ENCODE results near the gene SHLD2. TPM values are rescaled to one million over a fixed set of nuclear protein-coding genes. Genes with fewer than 3 reads are reported as not detected.
"Not testable (repeated sequence)": the region's sequence is repeated elsewhere in the genome, so short reads cannot be mapped to it uniquely, and the experiment has no call there.

The SHLD2 gene
- total RNA-seq, 2 experiments from 2014 or later = 16.7 to 17.6 TPM

DNA sequence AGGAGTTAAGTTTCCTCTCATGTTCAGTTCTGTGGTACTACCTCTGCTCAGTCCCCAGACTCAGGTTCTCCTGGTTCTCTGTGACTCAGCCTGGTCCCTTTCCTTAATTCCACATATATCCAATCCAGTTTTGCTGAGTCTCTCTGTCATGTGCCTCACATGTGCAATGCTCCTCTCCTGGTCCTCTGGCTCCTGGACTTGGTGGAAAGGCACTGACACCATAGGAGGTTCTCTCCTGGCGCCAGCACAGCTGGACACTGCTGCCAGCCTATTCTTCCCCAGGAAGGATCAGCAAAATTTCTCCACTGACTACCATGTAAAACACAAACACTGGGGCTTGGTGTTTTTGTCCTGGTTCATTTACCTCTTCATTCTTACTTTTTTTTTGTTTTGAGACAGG, 28.1 kb upstream of the SHLD2 start:
- CTCF ChIA-PET = no interaction called here
- no peaks in the 10 kb centered on the region for H3K27me3 Mint-ChIP-seq (ENCODE audit: low read depth)
- H3K4me1 Mint-ChIP-seq (ENCODE audit: low read depth) = no peaks in the 10 kb centered on the region
- no peaks in the 10 kb centered on the region for H3K9me3 Mint-ChIP-seq
- peaks cover 45% of the 10 kb centered on the region for H3K36me3 Mint-ChIP-seq (ENCODE audit: low read depth)
- intact Hi-C loops (cut with micrococcal nuclease) = no loop called here
- no peak overlapping the region for H3K27ac Mint-ChIP-seq
- DNase-seq = no peak
- H3K4me3 Mint-ChIP-seq = no peak overlapping the region

DNA sequence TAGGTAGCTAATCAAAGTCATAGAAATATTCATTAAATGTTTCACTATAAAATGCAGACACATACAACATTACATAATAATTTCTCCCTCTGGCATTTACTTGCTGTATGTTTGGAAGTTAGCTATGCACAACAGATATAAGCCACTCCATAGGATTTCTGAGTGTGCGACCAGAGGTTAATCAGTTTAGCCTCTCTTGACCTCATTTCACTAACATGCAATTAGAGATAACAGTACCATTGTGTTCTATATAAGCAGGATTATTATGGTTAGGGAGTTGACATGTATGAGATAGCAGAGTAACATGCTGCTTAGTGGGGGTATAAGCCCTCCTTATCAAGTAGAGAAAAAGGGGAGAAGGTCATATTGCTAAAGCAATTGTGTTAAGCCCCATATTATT, 26.7 kb upstream of the SHLD2 start:
- CTCF ChIA-PET = no interaction called here
- Mint-ChIP-seq H3K4me3 (no peak overlapping the region), H3K27ac (no peak overlapping the region), H3K27me3 (ENCODE audit: low read depth) (no peaks in the 10 kb centered on the region), H3K4me1 (ENCODE audit: low read depth) (no peaks in the 10 kb centered on the region), H3K36me3 (ENCODE audit: low read depth) (peaks cover 49% of the 10 kb centered on the region), H3K9me3 (no peaks in the 10 kb centered on the region)
- DNase-seq = no peak
- intact Hi-C loops (cut with micrococcal nuclease) = no loop called here

DNA sequence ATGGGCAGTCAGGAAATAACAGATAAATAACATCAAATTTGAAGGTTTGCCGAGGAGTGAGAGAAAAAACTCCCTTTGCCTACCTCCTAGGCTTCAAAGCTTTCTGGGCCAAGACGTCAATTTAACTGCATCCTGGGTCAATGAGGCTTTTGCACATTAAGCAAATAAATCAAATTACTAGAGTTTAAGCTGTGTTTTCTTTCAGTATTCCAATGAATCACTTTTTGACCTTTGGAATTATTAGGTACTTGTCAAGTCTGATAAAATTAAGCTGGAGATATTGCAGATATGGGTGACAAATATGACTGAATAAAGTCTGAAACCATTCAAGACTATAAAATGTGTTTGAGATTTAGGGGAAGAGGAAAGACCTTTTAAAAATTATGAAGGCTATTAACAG, 22.6 kb upstream of the SHLD2 start:
- no peak overlapping the region for H3K4me3 Mint-ChIP-seq
- CTCF ChIA-PET = no interaction called here
- intact Hi-C loops (cut with micrococcal nuclease) = no loop called here
- H3K9me3 Mint-ChIP-seq = no peaks in the 10 kb centered on the region
- H3K4me1 Mint-ChIP-seq (ENCODE audit: low read depth) = peaks cover 5% of the 10 kb centered on the region
- peaks cover 30% of the 10 kb centered on the region for H3K36me3 Mint-ChIP-seq (ENCODE audit: low read depth)
- no peak for DNase-seq
- no peaks in the 10 kb centered on the region for H3K27me3 Mint-ChIP-seq (ENCODE audit: low read depth)
- no peak overlapping the region for H3K27ac Mint-ChIP-seq

DNA sequence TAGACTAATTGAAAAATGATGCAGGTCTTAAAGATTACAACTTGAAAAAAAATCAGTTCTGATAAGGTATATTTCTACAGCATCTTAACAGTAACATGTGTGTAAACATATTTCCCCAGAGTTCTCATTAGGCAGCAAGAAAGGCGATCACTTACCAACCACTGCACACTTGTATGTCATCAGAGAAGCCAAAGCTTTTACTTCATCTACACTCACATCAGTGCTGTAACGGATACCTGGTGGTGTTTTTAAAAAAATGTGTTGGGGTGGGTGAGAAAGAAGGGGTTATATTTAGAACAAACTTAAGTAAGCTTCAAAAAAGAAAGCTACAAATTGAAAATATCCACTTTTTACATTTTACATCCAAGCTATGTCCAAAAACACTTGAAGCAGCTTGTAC, 18.6 kb upstream of the SHLD2 start:
- H3K9me3 Mint-ChIP-seq; CTCF ChIA-PET; H3K4me3 Mint-ChIP-seq; intact Hi-C loops (cut with micrococcal nuclease); H3K27me3 Mint-ChIP-seq (ENCODE audit: low read depth); H3K27ac Mint-ChIP-seq; DNase-seq: not testable (repeated sequence)
- Mint-ChIP-seq H3K4me1 (ENCODE audit: low read depth) (peaks cover 13% of the 10 kb centered on the region), H3K36me3 (ENCODE audit: low read depth) (peaks cover 23% of the 10 kb centered on the region)

DNA sequence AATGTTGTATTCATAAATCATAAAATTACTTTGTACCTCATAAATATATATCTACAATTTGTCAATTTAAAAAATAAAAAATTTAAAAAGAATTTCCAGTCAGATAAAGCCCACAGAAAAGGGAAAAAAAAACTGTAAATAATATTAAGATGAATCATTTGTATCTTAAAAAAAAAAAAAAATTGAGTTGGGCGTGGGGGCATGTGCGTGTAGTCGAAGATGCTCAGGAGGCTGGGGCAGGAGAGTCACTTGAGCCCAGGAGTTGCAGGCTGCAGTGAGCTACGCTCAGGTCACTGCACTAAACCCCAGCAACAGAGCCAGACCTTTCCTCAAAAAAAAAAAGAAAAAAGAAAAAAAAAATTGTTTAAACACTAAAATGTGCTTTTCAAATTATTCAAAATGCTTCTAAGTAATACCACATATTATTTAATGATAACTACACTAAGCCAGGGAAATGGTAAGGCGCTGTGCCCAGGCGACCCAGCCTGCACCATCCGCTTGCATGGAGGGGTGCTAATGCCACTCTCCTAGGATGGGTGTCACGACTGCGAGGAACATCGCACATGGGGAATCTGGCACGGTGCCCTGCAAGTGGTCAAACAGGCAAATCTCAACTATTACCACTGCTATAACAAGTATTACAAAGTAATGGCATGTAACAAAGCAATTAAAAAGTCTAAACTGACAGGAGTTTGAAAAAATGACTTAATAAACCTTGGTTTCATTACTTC, 15.7 kb upstream of the SHLD2 start:
- CTCF ChIA-PET = no interaction called here
- H3K27ac Mint-ChIP-seq = no peak overlapping the region
- no peaks in the 10 kb centered on the region for H3K27me3 Mint-ChIP-seq (ENCODE audit: low read depth)
- peaks cover 37% of the 10 kb centered on the region for H3K4me1 Mint-ChIP-seq (ENCODE audit: low read depth)
- no peaks in the 10 kb centered on the region for H3K9me3 Mint-ChIP-seq
- H3K36me3 Mint-ChIP-seq (ENCODE audit: low read depth) = peaks cover 20% of the 10 kb centered on the region
- intact Hi-C loops (cut with micrococcal nuclease) = no loop called here
- DNase-seq = no peak
- H3K4me3 Mint-ChIP-seq = no peak overlapping the region

DNA sequence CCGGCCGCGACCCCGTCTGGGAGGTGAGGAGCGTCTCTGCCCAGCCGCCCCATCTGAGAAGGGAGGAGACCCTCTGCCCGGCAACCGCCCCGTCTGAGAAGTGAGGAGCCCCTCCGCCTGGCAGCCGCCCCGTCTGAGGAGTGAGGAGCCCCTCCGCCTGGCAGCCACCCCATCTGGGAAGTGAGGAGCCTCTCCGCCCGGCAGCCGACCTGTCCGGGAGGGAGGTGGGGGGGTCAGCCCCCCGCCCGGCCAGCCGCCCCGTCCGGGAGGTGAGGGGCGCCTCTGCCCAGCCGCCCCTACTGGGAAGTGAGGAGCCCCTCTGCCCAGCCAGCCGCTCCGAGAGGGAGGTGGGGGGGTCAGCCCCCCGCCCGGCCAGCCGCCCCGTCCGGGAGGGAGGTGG, 14.4 kb upstream of the SHLD2 start:
- Mint-ChIP-seq H3K36me3 (ENCODE audit: low read depth) (peaks cover 22% of the 10 kb centered on the region), H3K4me1 (ENCODE audit: low read depth) (peaks cover 48% of the 10 kb centered on the region)
- H3K27ac Mint-ChIP-seq; CTCF ChIA-PET; H3K4me3 Mint-ChIP-seq; H3K9me3 Mint-ChIP-seq; H3K27me3 Mint-ChIP-seq (ENCODE audit: low read depth); DNase-seq: not testable (repeated sequence)
- intact Hi-C loops (cut with micrococcal nuclease) = loop anchor here (10.0 kb wide), 1 partner anchor 1824 kb away; no protein-coding TSS in a partner anchor

DNA sequence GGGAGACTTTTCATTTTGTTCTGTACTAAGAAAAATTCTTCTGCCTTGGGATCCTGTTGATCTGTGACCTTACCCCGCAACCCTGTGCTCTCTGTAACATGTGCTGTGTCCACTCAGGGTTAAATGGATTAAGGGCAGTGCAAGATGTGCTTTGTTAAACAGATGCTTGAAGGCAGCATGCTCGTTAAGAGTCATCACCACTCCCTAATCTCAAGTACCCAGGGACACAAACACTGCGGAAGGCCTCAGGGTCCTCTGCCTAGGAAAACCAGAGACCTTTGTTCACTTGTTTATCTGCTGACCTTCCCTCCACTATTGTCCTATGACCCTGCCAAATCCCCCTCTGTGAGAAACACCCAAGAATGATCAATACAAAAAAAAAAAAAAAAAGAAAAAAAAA, 13.4 kb upstream of the SHLD2 start:
- H3K9me3 Mint-ChIP-seq; H3K27ac Mint-ChIP-seq; CTCF ChIA-PET; DNase-seq; H3K27me3 Mint-ChIP-seq (ENCODE audit: low read depth); H3K4me3 Mint-ChIP-seq: not testable (repeated sequence)
- intact Hi-C loops (cut with micrococcal nuclease) = loop anchor here (10.0 kb wide), 1 partner anchor 1823 kb away; no protein-coding TSS in a partner anchor
- H3K36me3 Mint-ChIP-seq (ENCODE audit: low read depth) = peaks cover 21% of the 10 kb centered on the region
- H3K4me1 Mint-ChIP-seq (ENCODE audit: low read depth) = peaks cover 56% of the 10 kb centered on the region

DNA sequence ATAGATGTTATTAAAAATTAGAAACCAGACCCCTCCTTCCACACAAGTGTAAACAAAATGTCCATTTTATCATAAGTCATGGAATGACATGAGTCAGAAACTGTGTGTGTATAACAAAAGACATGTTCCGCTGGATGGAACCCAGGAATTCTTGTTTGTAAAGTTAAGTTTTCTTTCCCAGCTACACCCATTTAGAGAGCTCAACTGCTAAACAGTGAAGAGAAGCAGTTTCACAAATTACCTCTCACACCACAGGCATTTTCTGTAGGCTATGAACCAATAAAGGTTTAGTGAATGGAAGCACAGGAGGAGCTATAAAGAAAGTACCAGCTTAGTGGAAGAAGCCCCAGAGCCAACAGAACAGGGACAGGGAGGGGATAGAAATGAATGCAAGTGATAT, 12.8 kb upstream of the SHLD2 start:
- peaks cover 25% of the 10 kb centered on the region for H3K36me3 Mint-ChIP-seq (ENCODE audit: low read depth)
- DNase-seq; H3K27me3 Mint-ChIP-seq (ENCODE audit: low read depth); H3K4me3 Mint-ChIP-seq; H3K9me3 Mint-ChIP-seq: not testable (repeated sequence)
- CTCF ChIA-PET = interaction anchor here (0.6 kb wide), 1 partner anchor 30 kb away, joined by 4 read pairs; no protein-coding TSS in a partner anchor
- intact Hi-C loops (cut with micrococcal nuclease) = loop anchor here (10.0 kb wide), 1 partner anchor 1823 kb away; no protein-coding TSS in a partner anchor
- H3K4me1 Mint-ChIP-seq (ENCODE audit: low read depth) = peaks cover 58% of the 10 kb centered on the region
- peak overlapping the region; percentile 76 for H3K27ac Mint-ChIP-seq

DNA sequence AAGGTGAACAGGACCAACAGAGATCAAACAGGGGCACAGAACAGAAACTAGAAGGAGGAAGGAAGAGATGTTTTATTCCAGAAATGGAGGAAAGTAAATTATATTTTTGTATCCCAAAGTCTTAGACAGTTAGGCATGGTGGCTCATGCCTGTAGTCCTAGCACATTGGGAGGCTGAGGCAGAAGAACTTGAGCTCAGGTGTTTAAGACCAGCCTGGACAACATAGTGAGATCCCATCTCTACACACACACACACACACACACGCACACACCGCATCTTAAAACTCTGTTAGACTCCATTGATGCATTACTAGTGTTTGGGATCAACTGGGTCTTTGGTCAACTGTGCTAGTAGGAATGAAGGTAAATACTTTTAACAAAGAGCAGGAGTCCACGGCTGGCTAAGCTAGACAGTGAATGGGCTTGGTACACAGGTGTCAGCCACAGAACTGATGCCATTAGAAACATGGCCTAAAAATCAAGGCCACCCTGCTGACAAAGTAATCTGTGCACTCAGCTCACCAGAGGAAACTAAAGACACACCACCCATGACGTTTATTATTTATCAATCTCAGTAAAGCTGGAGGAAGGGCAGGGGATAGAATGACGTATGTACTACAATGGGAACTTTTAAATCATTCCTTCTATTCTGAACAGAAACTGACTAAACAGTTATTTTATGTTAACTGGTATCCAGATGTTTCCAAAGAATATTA, 11.3 kb upstream of the SHLD2 start:
- H3K27ac Mint-ChIP-seq = peak overlapping the region; percentile 38
- H3K9me3 Mint-ChIP-seq; H3K27me3 Mint-ChIP-seq (ENCODE audit: low read depth): not testable (repeated sequence)
- DNase-seq = peak; percentile 16
- CTCF ChIA-PET = interaction anchor here (0.7 kb wide), 1 partner anchor 47 kb away, joined by 3 read pairs; no protein-coding TSS in a partner anchor
- H3K4me1 Mint-ChIP-seq (ENCODE audit: low read depth) = peaks cover 61% of the 10 kb centered on the region
- peak overlapping the region; percentile 1 for H3K4me3 Mint-ChIP-seq
- intact Hi-C loops (cut with micrococcal nuclease) = loop anchor here (1.0 to 10.0 kb wide), 4 partner anchors 11 to 1821 kb away; partner anchors contain the start of gene GLUD1
- H3K36me3 Mint-ChIP-seq (ENCODE audit: low read depth) = peaks cover 36% of the 10 kb centered on the region

DNA sequence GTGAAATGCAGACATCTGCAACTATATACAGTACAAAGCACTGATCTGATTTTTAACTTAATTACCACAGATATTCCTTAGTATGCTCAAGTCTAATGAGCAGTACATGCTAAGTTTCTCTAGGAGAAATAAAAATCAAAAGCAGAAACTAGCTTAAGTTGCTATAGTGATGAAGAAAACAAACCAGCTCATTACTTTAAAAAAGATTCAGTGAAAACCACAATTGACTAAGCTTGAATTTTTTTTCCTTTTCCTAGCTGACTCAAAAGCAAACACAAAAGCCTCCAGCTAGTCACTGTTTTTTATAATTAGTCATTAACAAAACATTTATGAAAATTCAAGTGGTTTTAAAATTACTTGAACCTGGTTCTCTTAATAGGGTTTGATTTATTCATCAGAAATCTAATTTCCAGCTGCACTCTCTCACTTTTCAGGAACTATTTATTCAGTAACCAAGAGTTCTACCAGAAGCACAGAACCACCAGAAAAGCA, 10.7 kb upstream of the SHLD2 start:
- intact Hi-C loops (cut with micrococcal nuclease) = loop anchor here (1.0 to 10.0 kb wide), 4 partner anchors 10 to 1820 kb away; partner anchors contain the start of gene GLUD1
- CTCF ChIA-PET = interaction anchor here (0.7 to 0.9 kb wide), 2 partner anchors 47 to 145 kb away, joined by 3 to 5 read pairs; no protein-coding TSS in a partner anchor
- H3K4me3 Mint-ChIP-seq = peak overlapping the region; percentile 1
- H3K36me3 Mint-ChIP-seq (ENCODE audit: low read depth) = peaks cover 36% of the 10 kb centered on the region
- DNase-seq; H3K27me3 Mint-ChIP-seq (ENCODE audit: low read depth); H3K9me3 Mint-ChIP-seq: not testable (repeated sequence)
- peaks cover 65% of the 10 kb centered on the region for H3K4me1 Mint-ChIP-seq (ENCODE audit: low read depth)
- peak overlapping the region; percentile 38 for H3K27ac Mint-ChIP-seq

DNA sequence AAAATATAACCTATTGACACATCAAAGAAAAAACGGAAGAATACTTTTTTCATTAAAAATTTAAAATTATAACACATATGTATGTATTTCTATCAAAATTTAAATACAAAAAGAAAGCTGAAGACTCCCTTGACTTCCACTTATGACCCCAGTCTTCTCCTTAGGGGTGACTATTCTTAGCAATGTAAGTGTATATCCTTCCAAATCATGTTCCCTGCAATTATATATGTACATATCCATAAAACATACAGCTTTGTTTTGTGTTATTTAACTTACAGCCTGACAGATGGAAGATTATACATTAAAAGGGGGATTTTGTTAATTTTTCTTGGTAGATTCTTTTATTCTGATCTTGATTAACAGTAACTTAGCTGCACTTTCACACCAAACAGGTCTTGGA, 9.5 kb upstream of the SHLD2 start:
- Mint-ChIP-seq H3K4me3 (no peak overlapping the region), H3K27me3 (ENCODE audit: low read depth) (no peaks in the 10 kb centered on the region), H3K27ac (no peak overlapping the region), H3K9me3 (peaks cover 1% of the 10 kb centered on the region), H3K4me1 (ENCODE audit: low read depth) (peaks cover 73% of the 10 kb centered on the region), H3K36me3 (ENCODE audit: low read depth) (peaks cover 34% of the 10 kb centered on the region)
- DNase-seq = no peak
- intact Hi-C loops (cut with micrococcal nuclease) = loop anchor here (2.0 to 10.0 kb wide), 2 partner anchors 61 to 1819 kb away; no protein-coding TSS in a partner anchor
- CTCF ChIA-PET = interaction anchor here (0.9 kb wide), 1 partner anchor 146 kb away, joined by 5 read pairs; no protein-coding TSS in a partner anchor

DNA sequence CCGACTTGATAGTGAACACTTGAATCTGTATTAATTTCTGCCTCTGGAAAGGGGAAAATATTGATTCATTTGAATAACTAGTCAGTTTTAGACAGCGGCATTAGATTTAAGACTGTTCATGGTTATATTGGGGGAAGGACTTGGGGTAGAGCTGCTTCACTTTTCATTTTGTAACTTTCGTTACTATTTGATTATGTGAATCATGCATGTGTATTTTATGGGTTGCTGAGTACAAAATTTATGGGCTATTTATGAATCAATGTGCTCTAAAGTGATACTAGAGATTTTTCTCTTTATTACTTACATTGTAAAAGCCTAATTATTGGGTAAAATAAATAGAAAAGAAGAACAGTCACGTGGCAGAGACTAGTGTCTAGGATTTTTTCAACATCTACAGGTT, 5.3 kb upstream of the SHLD2 start:
- intact Hi-C loops (cut with micrococcal nuclease) = loop anchor here (10.0 kb wide), 3 partner anchors 255 to 1815 kb away; no protein-coding TSS in a partner anchor
- H3K27ac Mint-ChIP-seq = no peak overlapping the region
- H3K4me1 Mint-ChIP-seq (ENCODE audit: low read depth) = peaks cover 65% of the 10 kb centered on the region
- CTCF ChIA-PET = no interaction called here
- peaks cover 1% of the 10 kb centered on the region for H3K9me3 Mint-ChIP-seq
- no peaks in the 10 kb centered on the region for H3K27me3 Mint-ChIP-seq (ENCODE audit: low read depth)
- H3K36me3 Mint-ChIP-seq (ENCODE audit: low read depth) = peaks cover 40% of the 10 kb centered on the region
- no peak for DNase-seq
- no peak overlapping the region for H3K4me3 Mint-ChIP-seq

All from activated naive CD4-positive, alpha-beta T cell treated with anti-CD3 and anti-CD28 coated beads for 36 hours (primary cell).